Nephron progenitor cell (in vitro differentiated cells): ENCODE results near the gene NHLH1.

Source experiments
- DNase-seq: peaks from one replicate; pipeline ENCODE4 v3.0.0; 2021
- H3K27ac Mint-ChIP-seq: 2 replicates; pipeline ENCODE4 v1.8.0; 2021; ENCODE audit warnings: mild to moderate bottlenecking, moderate library complexity, mixed read lengths
- H3K27me3 Mint-ChIP-seq: 2 replicates; pipeline ENCODE4 v1.8.0; 2021; ENCODE audit warnings: mild to moderate bottlenecking, low read depth, mixed read lengths; ENCODE audit not compliant: poor library complexity
- H3K36me3 Mint-ChIP-seq: 2 replicates; pipeline ENCODE4 v1.8.0; 2021; ENCODE audit warnings: low read depth, mixed read lengths
- H3K4me1 Mint-ChIP-seq: 2 replicates; pipeline ENCODE4 v1.8.0; 2021; ENCODE audit warnings: mixed read lengths
- H3K4me3 Mint-ChIP-seq: 2 replicates; pipeline ENCODE4 v1.8.0; 2021; ENCODE audit warnings: mild to moderate bottlenecking, moderate library complexity, mixed read lengths
- H3K9me3 Mint-ChIP-seq: 2 replicates; pipeline ENCODE4 v1.8.0; 2021; ENCODE audit warnings: mild to moderate bottlenecking, moderate library complexity, mixed read lengths
- CTCF ChIP-seq: fragments of 200-600 bp; sonication (generic); IDR thresholded peaks from 2 replicates; pipeline ENCODE4 v1.5.0; 2021; ENCODE audit warnings: antibody characterized with exemption

The NHLH1 gene

GRCh38 chr1:160369087-160369486 lies 2.2 kb downstream of the NHLH1 start:
- no peak overlapping the region for H3K4me3 Mint-ChIP-seq
- no peak for TF ChIP-seq CTCF
- no peak overlapping the region for H3K27ac Mint-ChIP-seq
- H3K9me3 Mint-ChIP-seq = no peaks in the 10 kb centered on the region
- no peaks in the 10 kb centered on the region for H3K36me3 Mint-ChIP-seq
- DNase-seq = no peak
- peaks cover 6% of the 10 kb centered on the region for H3K27me3 Mint-ChIP-seq
- H3K4me1 Mint-ChIP-seq = peaks cover 44% of the 10 kb centered on the region

- H3K27me3 Mint-ChIP-seq = peaks cover 6% of the 10 kb centered on the region
- no peak overlapping the region for H3K27ac Mint-ChIP-seq
- TF ChIP-seq CTCF = no peak
- peaks cover 49% of the 10 kb centered on the region for H3K4me1 Mint-ChIP-seq
- H3K9me3 Mint-ChIP-seq = no peaks in the 10 kb centered on the region
- no peak for DNase-seq
- no peaks in the 10 kb centered on the region for H3K36me3 Mint-ChIP-seq
- no peak overlapping the region for H3K4me3 Mint-ChIP-seq
These were observed 3.9 kb downstream of the NHLH1 start for GRCh38 chr1:160370561-160371345.

DNA sequence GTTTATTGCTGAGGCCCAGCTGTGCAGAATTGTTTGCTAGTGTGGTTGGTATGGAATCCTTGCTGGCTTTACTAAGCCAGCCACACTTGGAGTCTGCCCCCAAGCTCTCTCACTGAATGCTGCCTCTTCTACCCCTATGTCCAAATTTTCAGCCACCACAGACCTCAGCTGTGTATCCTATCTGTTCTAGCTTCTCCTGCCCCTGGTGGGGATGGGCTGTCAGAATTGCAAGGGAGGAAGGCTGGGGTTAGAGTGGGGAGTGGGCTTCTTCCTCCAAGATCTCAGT lies 4.4 kb downstream of the NHLH1 start:
- Mint-ChIP-seq H3K4me3 (no peak overlapping the region), H3K27ac (no peak overlapping the region)

DNA sequence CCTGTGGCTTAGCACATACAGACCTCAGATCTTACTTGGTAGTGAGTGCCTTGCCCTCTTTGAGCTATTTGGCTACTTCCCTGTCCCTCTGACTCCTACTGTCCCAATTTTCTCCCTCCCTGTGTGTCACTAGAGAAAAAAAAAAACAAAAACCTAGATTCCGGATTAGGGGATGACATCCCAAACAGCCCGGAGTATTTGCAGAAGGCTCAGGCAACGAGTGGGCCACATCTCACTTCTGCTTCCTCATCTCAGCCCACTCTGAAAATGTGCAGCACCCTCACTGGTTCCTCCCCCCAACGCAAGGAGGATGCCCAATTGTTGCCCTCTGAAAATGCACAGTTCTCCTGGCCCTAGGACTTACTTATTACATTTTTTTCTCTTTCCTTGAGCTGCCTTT lies 4.9 kb downstream of the NHLH1 start:
- DNase-seq = no peak
- Mint-ChIP-seq H3K4me3 (no peak overlapping the region), H3K4me1 (peaks cover 58% of the 10 kb centered on the region), H3K27ac (no peak overlapping the region), H3K36me3 (no peaks in the 10 kb centered on the region), H3K9me3 (no peaks in the 10 kb centered on the region), H3K27me3 (peaks cover 6% of the 10 kb centered on the region)
- TF ChIP-seq CTCF = no peak

More for the DNA sequence above, 4.4 kb downstream of the NHLH1 start:
- Mint-ChIP-seq H3K27me3 (peaks cover 6% of the 10 kb centered on the region), H3K4me1 (peaks cover 53% of the 10 kb centered on the region), H3K9me3 (no peaks in the 10 kb centered on the region), H3K36me3 (no peaks in the 10 kb centered on the region)
- TF ChIP-seq CTCF = no peak
- DNase-seq = no peak

DNA sequence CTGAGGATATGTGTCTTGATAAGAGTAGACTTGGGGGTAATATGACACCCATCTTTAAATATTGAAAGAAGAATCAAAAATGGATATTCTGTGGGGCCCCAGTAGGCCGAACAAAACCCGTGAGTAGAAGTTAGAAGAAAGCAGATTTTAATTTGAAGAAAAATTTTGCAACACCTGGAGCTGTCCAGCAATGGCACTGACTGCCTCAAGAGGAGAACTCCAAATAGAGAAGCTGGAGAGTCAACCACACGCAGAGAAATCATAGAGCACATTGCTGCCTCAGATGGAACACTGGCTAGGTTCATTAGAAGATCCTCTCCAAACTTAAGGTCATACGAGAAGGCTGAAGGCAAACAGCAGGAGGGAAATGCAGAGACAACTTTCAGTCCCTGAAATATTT lies 6.8 kb downstream of the NHLH1 start:
- DNase-seq = no peak
- Mint-ChIP-seq H3K4me1 (peaks cover 66% of the 10 kb centered on the region), H3K27ac (no peak overlapping the region), H3K27me3 (peaks cover 3% of the 10 kb centered on the region), H3K4me3 (no peak overlapping the region), H3K9me3 (no peaks in the 10 kb centered on the region), H3K36me3 (no peaks in the 10 kb centered on the region)
- TF ChIP-seq CTCF = no peak
